HepG2 (cell line): Measurements from ENCODE around the gene DNAJA3. TPM values are rescaled to one million over a fixed set of nuclear protein-coding genes. Genes with fewer than 3 reads are reported as not detected.

Experiments
- AGO2 ChIP-seq: fragments of 200-400 bp; formaldehyde crosslinking; optimal IDR thresholded peaks from 2 replicates; pipeline ENCODE3; 2017; ENCODE audit warnings: mild to moderate bottlenecking, low read depth, low read length, moderate library complexity
- ETV6 ChIP-seq: sonication (generic); formaldehyde crosslinking; conservative IDR thresholded peaks from 2 replicates; pipeline ENCODE4 v1.4.0; 2020; ENCODE audit warnings: missing genetic modification reagents
- HNRNPH1 ChIP-seq: fragments of 200-400 bp; formaldehyde crosslinking; optimal IDR thresholded peaks from 2 replicates; pipeline ENCODE3; 2017; ENCODE audit warnings: mild to moderate bottlenecking, low read depth, low read length
- HNRNPL ChIP-seq: fragments of 200-400 bp; formaldehyde crosslinking; IDR thresholded peaks from 2 replicates; pipeline ENCODE4 v1.6.1; 2017; ENCODE audit warnings: mild to moderate bottlenecking, low read depth, low read length
- MAFG ChIP-seq: sonication (generic); formaldehyde crosslinking; IDR thresholded peaks from 2 replicates; pipeline ENCODE4 v1.5.1; 2020; ENCODE audit warnings: mild to moderate bottlenecking, missing genetic modification reagents
- MTERF4 ChIP-seq: sonication (generic); formaldehyde crosslinking; IDR thresholded peaks from 2 replicates; pipeline ENCODE4 v1.8.0; 2023; ENCODE audit warnings: mild to moderate bottlenecking, missing genetic modification reagents
- MYNN ChIP-seq: sonication (generic); formaldehyde crosslinking; IDR thresholded peaks from 2 replicates; pipeline ENCODE4 v1.4.0; 2020; ENCODE audit warnings: mild to moderate bottlenecking, low read depth, missing genetic modification reagents
- NONO ChIP-seq, 2 experiments: fragments of 450-650 bp in 1 of 2; sonication (generic) in 1 of 2; formaldehyde crosslinking in 1 of 2; IDR thresholded peaks in 1 of 2; conservative IDR thresholded peaks in 1 of 2; 2 replicates each; pipeline versions ENCODE4 v1.6.1 to v1.8.0; 2017 to 2022; ENCODE audit warnings: mild to moderate bottlenecking in 1 of 2, missing genetic modification reagents in 1 of 2, moderate library complexity in 1 of 2
- NR3C1 ChIP-seq: sonication (generic); formaldehyde crosslinking; IDR thresholded peaks from 2 replicates; pipeline ENCODE4 v1.4.0; 2020; ENCODE audit warnings: missing genetic modification reagents
- RBM39 ChIP-seq: fragments of 200-400 bp; formaldehyde crosslinking; IDR thresholded peaks from one replicate; pipeline ENCODE4 v1.6.1; 2018; ENCODE audit warnings: antibody characterized with exemption, mild to moderate bottlenecking, low read depth, low read length; ENCODE audit not compliant: poor library complexity, severe bottlenecking
- TFDP2 ChIP-seq: sonication (generic); formaldehyde crosslinking; IDR thresholded peaks from 2 replicates; pipeline ENCODE4 v1.4.0; 2020; ENCODE audit warnings: missing genetic modification reagents
- THAP8 ChIP-seq: sonication (generic); formaldehyde crosslinking; IDR thresholded peaks from 2 replicates; pipeline ENCODE4 v1.5.1; 2020; ENCODE audit warnings: missing genetic modification reagents, mild to moderate bottlenecking, borderline replicate concordance
- ZBTB20 ChIP-seq: sonication (generic); formaldehyde crosslinking; IDR thresholded peaks from 2 replicates; pipeline ENCODE4 v1.8.1; 2023; ENCODE audit warnings: missing genetic modification reagents, low read depth, mild to moderate bottlenecking, borderline replicate concordance
- ZNF17 ChIP-seq: sonication (generic); formaldehyde crosslinking; IDR thresholded peaks from 2 replicates; pipeline ENCODE4 v1.5.0; 2020; ENCODE audit warnings: mild to moderate bottlenecking, missing genetic modification reagents
- ZNF235 ChIP-seq: sonication (generic); formaldehyde crosslinking; IDR thresholded peaks from 2 replicates; pipeline ENCODE4 v1.8.1; 2023; ENCODE audit warnings: mild to moderate bottlenecking, missing genetic modification reagents, borderline replicate concordance
- ZNF256 ChIP-seq: sonication (generic); formaldehyde crosslinking; conservative IDR thresholded peaks from 2 replicates; pipeline ENCODE4 v1.4.0; 2020; ENCODE audit warnings: missing genetic modification reagents
- ZNF383 ChIP-seq: sonication (generic); formaldehyde crosslinking; IDR thresholded peaks from 2 replicates; pipeline ENCODE4 v1.4.0; 2020; ENCODE audit warnings: missing genetic modification reagents, mild to moderate bottlenecking, borderline replicate concordance
- ZNF605 ChIP-seq: sonication (generic); formaldehyde crosslinking; IDR thresholded peaks from 2 replicates; pipeline ENCODE4 v1.8.0; 2022; ENCODE audit warnings: mild to moderate bottlenecking, missing genetic modification reagents
- ZSCAN5A ChIP-seq: sonication (generic); formaldehyde crosslinking; IDR thresholded peaks from 2 replicates; pipeline ENCODE4 v1.8.0; 2022; ENCODE audit warnings: mild to moderate bottlenecking, missing genetic modification reagents, borderline replicate concordance
- polyA plus RNA-seq, 8 experiments: library from polyadenylated mRNA; depleted of rRNA in 3 of 8; stranded (reverse) in 7 of 8; unstranded in 1 of 8; fragments of >200 nt; fragmentation: Illumina TruSeq in 4 of 8; extraction: Trizol in 4 of 8; gene quantifications; 2 replicates each; pipeline versions ENCODE4 v1.2.1 to v1.2.3, GENCODE V29; 2011 to 2016; ENCODE audit warnings: low read depth in 4 of 8, missing spikeins in 1 of 8, mixed read lengths in 1 of 8; ENCODE audit not compliant: insufficient read depth in 1 of 8
- total RNA-seq, 5 experiments: library from RNA; depleted of rRNA; stranded (reverse); fragments of >200 nt; fragmentation: Illumina TruSeq; extraction: Trizol; gene quantifications; 2 replicates each; pipeline ENCODE4 v1.2.3, GENCODE V29; 2016; ENCODE audit warnings: low read depth in 1 of 5
- TF ChIP-seq, protein P1 (sequence below): sonication (generic); formaldehyde crosslinking; IDR thresholded peaks from 2 replicates; pipeline ENCODE4 v1.4.0; 2020; ENCODE audit warnings: missing genetic modification reagents

DNAJA3 gene
- total and polyA plus RNA-seq, 2 of the 13 experiments (the other 11 are each of a cell fraction or from before 2014, with no cell fraction given) = 77.0 to 83.3 TPM

GRCh38 chr16:4416200-4417032 lies 9.3 kb upstream of the DNAJA3 start, which contains the start of gene CORO7 (continued):
- TF ChIP-seq, protein P1, sequence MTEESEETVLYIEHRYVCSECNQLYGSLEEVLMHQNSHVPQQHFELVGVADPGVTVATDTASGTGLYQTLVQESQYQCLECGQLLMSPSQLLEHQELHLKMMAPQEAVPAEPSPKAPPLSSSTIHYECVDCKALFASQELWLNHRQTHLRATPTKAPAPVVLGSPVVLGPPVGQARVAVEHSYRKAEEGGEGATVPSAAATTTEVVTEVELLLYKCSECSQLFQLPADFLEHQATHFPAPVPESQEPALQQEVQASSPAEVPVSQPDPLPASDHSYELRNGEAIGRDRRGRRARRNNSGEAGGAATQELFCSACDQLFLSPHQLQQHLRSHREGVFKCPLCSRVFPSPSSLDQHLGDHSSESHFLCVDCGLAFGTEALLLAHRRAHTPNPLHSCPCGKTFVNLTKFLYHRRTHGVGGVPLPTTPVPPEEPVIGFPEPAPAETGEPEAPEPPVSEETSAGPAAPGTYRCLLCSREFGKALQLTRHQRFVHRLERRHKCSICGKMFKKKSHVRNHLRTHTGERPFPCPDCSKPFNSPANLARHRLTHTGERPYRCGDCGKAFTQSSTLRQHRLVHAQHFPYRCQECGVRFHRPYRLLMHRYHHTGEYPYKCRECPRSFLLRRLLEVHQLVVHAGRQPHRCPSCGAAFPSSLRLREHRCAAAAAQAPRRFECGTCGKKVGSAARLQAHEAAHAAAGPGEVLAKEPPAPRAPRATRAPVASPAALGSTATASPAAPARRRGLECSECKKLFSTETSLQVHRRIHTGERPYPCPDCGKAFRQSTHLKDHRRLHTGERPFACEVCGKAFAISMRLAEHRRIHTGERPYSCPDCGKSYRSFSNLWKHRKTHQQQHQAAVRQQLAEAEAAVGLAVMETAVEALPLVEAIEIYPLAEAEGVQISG (CRISPR knock-in tag) = no peak; the same call in 1 of the 2 replicates
- TF ChIP-seq ZNF17 (CRISPR knock-in tag) (no peak), ZBTB20 (no peak), MAFG (CRISPR knock-in tag) (no peak), AGO2 (no peak), THAP8 (CRISPR knock-in tag) (no peak), MTERF4 (CRISPR knock-in tag) (no peak; the same call in 1 of the 2 replicates), ZNF605 (CRISPR knock-in tag) (0 out of 2 replicates have a peak, but pooled peaks have one; percentile 65), ZNF256 (CRISPR knock-in tag) (no peak), RBM39 (no peak), MYNN (CRISPR knock-in tag) (no peak), ETV6 (CRISPR knock-in tag) (no peak), ZNF383 (no peak), NR3C1 (CRISPR knock-in tag) (no peak), TFDP2 (CRISPR knock-in tag) (peak; percentile 87), HNRNPL (no peak), NONO (IDR thresholded peaks at IDR 0.05) (no peak), NONO (CRISPR knock-in tag; conservative IDR thresholded peaks at IDR 0.05) (0 out of 2 replicates have a peak, but pooled peaks have one; percentile 20), HNRNPH1 (no peak), ZNF235 (CRISPR knock-in tag) (0 out of 2 replicates have a peak, but pooled peaks have one; percentile 35), ZSCAN5A (CRISPR knock-in tag) (no peak)
